T1000 (cell line): ENCODE results near the gene COL24A1.
"Not testable (repeated sequence)": the region's sequence is repeated elsewhere in the genome, so short reads cannot be mapped to it uniquely, and the experiment has no call there.

Source experiments
- DNase-seq: peaks from one replicate; lab custom pipeline; 2025; ENCODE audit warnings: mixed read lengths; lab: John Stamatoyannopoulos, UW

COL24A1 gene

GRCh38 chr1:86072474-86072873 is 84.1 kb downstream of the COL24A1 start:
- DNase-seq, result not testable (repeated sequence)

GRCh38 chr1:86071870-86072269 is 84.7 kb downstream of the COL24A1 start:
- DNase-seq, result not testable (repeated sequence)

- no peak for DNase-seq
These were observed 86.8 kb downstream of the COL24A1 start for GRCh38 chr1:86069757-86070145.

GRCh38 chr1:86068841-86069756 is 87.5 kb downstream of the COL24A1 start:
- DNase-seq, result no peak

- DNase-seq, result no peak
These were observed 88.3 kb downstream of the COL24A1 start for GRCh38 chr1:86068271-86068721.

- no peak for DNase-seq
These were observed 88.9 kb downstream of the COL24A1 start for GRCh38 chr1:86067626-86068025.

- DNase-seq, result no peak
These were observed 91.7 kb downstream of the COL24A1 start for GRCh38 chr1:86064899-86065298.

GRCh38 chr1:86063721-86064120 is 92.9 kb downstream of the COL24A1 start:
- DNase-seq, result no peak

- DNase-seq, result no peak
These were observed 94.1 kb downstream of the COL24A1 start for GRCh38 chr1:86062453-86062852.

GRCh38 chr1:86061551-86061990 is 95.0 kb downstream of the COL24A1 start:
- DNase-seq, result no peak

GRCh38 chr1:86054396-86054795 is 102.2 kb downstream of the COL24A1 start:
- DNase-seq, result no peak

- DNase-seq, result no peak
These were observed 103.4 kb downstream of the COL24A1 start for GRCh38 chr1:86052948-86053698.

- no peak for DNase-seq
These were observed 121.5 kb downstream of the COL24A1 start for GRCh38 chr1:86035101-86035500.

GRCh38 chr1:86030180-86030579 is 126.4 kb downstream of the COL24A1 start:
- DNase-seq, result no peak

- DNase-seq, result no peak
These were observed 138.2 kb downstream of the COL24A1 start for GRCh38 chr1:86018283-86018923.

GRCh38 chr1:86016076-86016759 is 140.4 kb downstream of the COL24A1 start:
- no peak for DNase-seq

GRCh38 chr1:86015375-86015774 is 141.2 kb downstream of the COL24A1 start:
- no peak for DNase-seq

GRCh38 chr1:86000601-86001000 is 156.0 kb downstream of the COL24A1 start:
- no peak for DNase-seq

GRCh38 chr1:85998105-85998855 is 158.3 kb downstream of the COL24A1 start:
- DNase-seq, result no peak

GRCh38 chr1:85992791-85993190 is 163.8 kb downstream of the COL24A1 start:
- no peak for DNase-seq

GRCh38 chr1:85991261-85991660 is 165.3 kb downstream of the COL24A1 start:
- DNase-seq, result no peak
